Measurements from ENCODE around the gene NPPB.

DNA sequence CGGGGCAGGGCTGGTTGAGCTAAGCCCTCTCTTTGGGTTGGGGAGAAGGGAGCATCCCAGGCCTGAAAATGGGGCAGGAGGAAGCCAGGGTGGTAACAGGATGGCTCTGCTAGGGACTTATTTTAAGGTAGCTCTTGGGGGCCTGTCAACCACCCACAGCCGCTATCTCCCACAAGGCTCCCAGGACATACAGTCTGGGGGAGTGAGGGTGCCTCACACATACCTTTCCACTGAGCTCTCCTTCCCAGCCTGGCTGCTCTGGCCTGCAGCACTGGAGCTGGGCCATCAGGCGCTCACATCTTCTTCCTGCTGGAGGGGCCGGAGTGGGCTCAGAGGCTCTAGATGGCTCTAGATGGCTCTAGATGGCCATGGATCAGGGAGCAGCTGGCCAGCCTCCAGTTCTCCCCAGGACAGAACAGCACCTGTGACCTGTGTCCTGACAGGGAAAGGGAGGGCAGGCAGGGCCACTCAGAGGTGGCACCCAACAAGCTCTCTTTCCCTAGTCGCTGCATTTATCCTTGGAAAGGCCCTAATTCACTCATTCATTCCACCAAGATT, 11.0 kb upstream of the NPPB start:
- TF ChIP-seq EZH2 (IDR thresholded peaks at IDR 0.05; ENCODE audit: low read length) (no peak), CTCF (optimal IDR thresholded peaks at IDR 0.05 in 1 of 3, IDR thresholded peaks at IDR 0.05 in 1 of 3, conservative IDR thresholded peaks at IDR 0.05 in 1 of 3; ENCODE audit: extremely low read depth in 1 of 3, insufficient read depth in 2 of 3, low read length in 3 of 3) (no peak)

Data from keratinocyte (primary cell).